Measurements from ENCODE around the gene KCNIP4.

Gene KCNIP4

DNA sequence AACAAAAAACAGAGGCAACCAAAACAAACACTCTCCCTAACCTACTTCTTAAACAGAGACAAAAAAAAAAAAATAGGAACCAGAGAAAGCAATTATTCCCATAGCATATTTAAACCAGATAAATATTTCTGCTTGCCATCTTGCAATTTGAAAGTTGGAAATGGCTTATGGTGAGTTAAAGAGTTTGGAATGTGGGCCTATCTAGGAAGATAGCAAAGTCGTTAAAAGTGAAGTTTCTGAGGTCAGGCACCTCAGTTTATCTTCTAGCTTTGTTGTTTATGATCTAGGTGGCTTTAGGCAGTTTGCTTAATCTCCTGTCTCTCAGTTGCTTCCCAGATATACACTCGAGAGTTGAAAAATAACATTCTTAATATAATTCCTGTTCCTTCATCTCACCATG is 284.2 kb downstream of the KCNIP4 start:
- H3K9me3 Mint-ChIP-seq = peaks cover 10% of the 10 kb centered on the region
- no peak overlapping the region for H3K27ac Mint-ChIP-seq
- H3K27me3 Mint-ChIP-seq = no peaks in the 10 kb centered on the region
- H3K36me3 Mint-ChIP-seq = no peaks in the 10 kb centered on the region
- no peak for ATAC-seq
- no peaks in the 10 kb centered on the region for H3K4me1 Mint-ChIP-seq
- no peak overlapping the region for H3K4me3 Mint-ChIP-seq

DNA sequence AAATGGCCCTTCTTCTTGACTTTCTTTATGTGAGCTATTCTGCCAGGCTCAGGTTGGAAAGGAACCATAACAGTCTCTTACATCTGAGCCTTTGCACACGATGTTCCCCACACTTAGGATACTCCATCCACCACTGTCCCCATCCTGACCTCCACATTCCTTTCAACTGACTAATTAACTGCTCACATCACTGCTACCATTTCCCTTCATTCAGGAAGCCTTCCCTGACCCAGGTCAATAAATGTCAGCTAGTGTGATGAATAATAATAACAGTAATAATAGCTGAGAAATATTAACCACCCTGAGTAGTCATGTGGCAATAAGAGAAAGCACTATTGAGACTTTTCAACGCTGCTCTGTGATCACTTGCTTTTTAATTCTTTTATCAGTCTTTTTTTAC is 291.7 kb downstream of the KCNIP4 start:
- H3K27ac Mint-ChIP-seq = no peak overlapping the region
- no peaks in the 10 kb centered on the region for H3K4me1 Mint-ChIP-seq
- no peaks in the 10 kb centered on the region for H3K36me3 Mint-ChIP-seq

DNA sequence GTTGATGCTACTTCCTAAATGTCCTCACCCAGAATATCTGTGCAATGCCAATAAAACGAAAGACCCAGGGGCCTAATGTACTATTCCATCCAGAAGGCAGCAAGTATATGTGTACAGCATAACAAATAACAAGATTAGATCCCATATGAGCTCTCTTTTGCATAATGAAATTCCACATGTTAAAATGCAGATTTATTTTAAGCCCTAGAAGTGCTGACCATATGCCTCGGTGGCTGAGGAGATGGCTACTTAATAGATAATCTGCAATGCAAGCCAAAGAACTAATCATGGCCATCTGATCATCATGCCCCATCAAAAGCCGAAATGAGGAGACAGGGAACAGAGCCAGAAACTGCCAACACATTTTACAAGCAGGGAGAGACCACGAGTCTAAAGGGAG is 293.5 kb downstream of the KCNIP4 start:
- Mint-ChIP-seq H3K27ac (no peak overlapping the region), H3K4me3 (no peak overlapping the region), H3K27me3 (no peaks in the 10 kb centered on the region), H3K9me3 (peaks cover 6% of the 10 kb centered on the region), H3K4me1 (no peaks in the 10 kb centered on the region), H3K36me3 (no peaks in the 10 kb centered on the region)
- ATAC-seq = no peak

More for the DNA sequence above, 291.7 kb downstream of the KCNIP4 start:
- Mint-ChIP-seq H3K9me3 (peaks cover 3% of the 10 kb centered on the region), H3K27me3 (no peaks in the 10 kb centered on the region), H3K4me3 (no peak overlapping the region)
- no peak for ATAC-seq

DNA sequence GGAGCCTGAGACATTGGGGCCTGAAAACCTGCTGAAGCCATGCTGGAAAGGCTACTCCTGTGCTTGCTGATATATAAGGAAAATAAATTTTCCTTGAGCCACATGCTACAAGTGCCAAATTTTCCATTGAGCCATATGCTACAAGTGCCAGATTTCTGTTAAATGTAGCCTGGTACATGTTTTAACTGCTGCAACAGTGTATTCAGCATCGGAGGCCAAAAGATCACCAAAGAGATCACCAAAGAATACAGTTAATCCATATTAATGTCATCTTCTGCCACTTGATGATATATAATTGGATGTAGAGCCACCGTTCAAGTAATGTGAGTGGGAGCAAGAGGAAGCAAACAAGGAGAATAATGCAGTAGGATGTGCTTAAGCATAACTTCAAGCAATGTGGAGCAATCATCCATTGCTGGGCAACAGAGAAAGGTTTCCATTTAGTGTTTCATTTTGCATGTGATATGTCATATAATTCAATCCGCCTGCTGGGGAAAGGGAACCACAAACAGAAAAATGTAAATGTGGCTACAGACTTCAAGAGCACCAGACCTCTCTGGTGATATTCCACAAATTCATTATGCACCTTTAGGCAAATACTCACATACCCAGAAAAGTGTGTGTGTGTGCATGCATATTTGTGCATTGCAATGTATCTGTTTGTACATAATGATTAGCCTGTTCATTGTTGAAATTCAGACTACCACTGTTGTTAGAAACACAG is 295.9 kb downstream of the KCNIP4 start:
- H3K9me3 Mint-ChIP-seq = peaks cover 6% of the 10 kb centered on the region
- H3K4me3 Mint-ChIP-seq = no peak overlapping the region

DNA sequence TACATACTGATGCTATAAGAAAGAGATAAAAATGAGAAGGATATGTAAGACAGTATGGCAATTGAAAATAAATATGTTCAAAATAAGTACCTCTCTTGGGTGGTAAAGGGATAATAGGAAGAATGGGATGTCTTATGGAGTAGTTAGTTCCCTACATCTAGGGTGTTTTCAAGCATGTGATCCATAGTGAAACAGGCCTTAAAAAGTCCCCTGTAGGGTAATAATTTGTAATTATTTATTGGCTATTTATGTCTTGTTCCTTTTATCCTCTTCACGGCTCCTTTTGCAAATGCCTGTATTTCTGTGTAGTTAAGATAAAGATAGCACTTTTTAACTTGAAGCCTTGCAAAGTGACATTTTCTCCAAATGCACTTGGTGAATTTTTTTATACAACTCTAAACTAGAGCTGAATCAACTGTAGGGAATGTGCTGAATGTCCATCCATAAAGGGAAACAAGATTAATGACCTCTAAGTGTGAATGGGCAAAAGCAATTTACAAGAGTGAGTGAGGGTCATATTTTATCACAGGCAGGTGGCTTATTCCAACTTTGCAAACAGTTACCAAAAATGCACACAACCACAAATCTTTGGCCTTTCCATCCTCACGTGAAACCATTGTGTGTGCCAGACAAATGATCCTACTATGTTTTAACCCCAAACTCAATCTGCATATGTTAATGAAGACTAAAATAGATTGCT is 299.0 kb downstream of the KCNIP4 start:
- Mint-ChIP-seq H3K4me1 (no peaks in the 10 kb centered on the region), H3K36me3 (no peaks in the 10 kb centered on the region), H3K4me3 (no peak overlapping the region), H3K27ac (no peak overlapping the region), H3K27me3 (no peaks in the 10 kb centered on the region), H3K9me3 (peaks cover 3% of the 10 kb centered on the region)
- no peak for ATAC-seq

More for the DNA sequence above, 295.9 kb downstream of the KCNIP4 start:
- H3K36me3 Mint-ChIP-seq = no peaks in the 10 kb centered on the region
- no peak for ATAC-seq
- H3K4me1 Mint-ChIP-seq = no peaks in the 10 kb centered on the region
- no peak overlapping the region for H3K27ac Mint-ChIP-seq
- H3K27me3 Mint-ChIP-seq = no peaks in the 10 kb centered on the region

DNA sequence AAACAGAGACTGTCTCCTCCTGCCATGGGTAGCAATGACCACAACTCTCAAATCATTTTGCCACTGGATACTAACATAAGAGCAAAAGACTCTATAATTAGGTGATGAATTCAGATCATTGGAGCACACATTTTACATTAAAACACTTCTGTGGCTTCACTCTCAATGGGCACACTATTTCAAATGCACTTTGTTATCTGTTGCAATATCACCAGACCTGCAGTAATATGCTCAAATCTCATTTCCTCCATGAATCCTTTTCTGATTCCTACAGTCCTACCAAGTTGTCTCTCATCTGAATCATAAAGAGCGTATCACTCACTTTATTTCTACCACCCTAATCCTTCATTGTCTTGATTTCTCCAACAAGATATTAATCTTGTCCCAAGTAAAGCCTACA is 302.8 kb downstream of the KCNIP4 start:
- no peak overlapping the region for H3K4me3 Mint-ChIP-seq
- H3K4me1 Mint-ChIP-seq = no peaks in the 10 kb centered on the region
- no peak overlapping the region for H3K27ac Mint-ChIP-seq
- H3K36me3 Mint-ChIP-seq = no peaks in the 10 kb centered on the region
- H3K27me3 Mint-ChIP-seq = no peaks in the 10 kb centered on the region
- H3K9me3 Mint-ChIP-seq = peaks cover 7% of the 10 kb centered on the region
- no peak for ATAC-seq

DNA sequence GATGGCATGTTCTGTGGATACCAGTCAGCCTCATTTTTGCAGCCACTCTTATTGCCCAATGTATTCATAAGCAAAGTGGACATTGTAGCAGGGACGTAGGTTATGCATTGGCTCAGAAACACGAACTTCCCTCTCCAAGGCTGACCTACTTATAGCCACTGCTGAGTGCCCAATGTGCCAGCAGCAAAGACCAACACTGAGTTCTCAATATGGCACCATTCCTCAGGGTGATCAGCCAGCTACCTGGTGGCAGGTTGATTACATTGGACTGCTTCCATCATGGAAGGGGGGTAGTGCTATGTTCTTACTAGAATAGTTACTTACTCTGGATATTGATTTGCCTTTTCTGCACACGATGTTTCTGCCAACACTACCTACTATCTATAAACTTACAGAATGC is 306.9 kb downstream of the KCNIP4 start:
- Mint-ChIP-seq H3K4me1 (no peaks in the 10 kb centered on the region), H3K4me3 (no peak overlapping the region), H3K27me3 (no peaks in the 10 kb centered on the region), H3K9me3 (peaks cover 7% of the 10 kb centered on the region), H3K36me3 (no peaks in the 10 kb centered on the region), H3K27ac (no peak overlapping the region)
- no peak for ATAC-seq

DNA sequence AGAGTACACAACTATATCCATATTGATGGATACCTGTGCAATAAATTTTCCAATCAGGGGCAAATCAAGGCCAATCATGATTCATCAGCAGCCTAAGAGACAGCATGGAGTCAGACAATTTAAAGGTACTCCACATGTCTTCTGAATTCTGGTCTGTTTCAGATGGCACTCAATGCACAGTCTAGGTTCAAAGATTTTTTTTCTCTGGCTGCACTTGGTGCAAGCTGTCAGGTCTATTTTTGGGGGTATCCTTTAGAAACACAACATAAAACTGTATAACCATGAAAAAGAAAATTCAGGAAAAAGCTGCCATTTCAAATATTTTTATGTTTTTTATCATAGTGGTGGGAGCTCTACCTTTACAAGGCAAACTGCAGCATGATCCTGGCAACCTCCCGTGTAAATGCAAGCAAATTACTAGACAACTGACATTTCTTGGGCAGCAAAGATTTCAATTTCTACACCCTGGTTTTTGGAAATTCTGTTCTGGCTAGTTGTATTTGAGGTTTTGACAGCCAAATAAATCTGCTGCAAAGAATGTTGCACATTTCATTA is 310.3 kb downstream of the KCNIP4 start:
- H3K4me3 Mint-ChIP-seq = no peak overlapping the region
- H3K27ac Mint-ChIP-seq = no peak overlapping the region
- H3K4me1 Mint-ChIP-seq = no peaks in the 10 kb centered on the region
- H3K27me3 Mint-ChIP-seq = no peaks in the 10 kb centered on the region
- H3K9me3 Mint-ChIP-seq = peaks cover 7% of the 10 kb centered on the region
- ATAC-seq = no peak
- H3K36me3 Mint-ChIP-seq = no peaks in the 10 kb centered on the region

DNA sequence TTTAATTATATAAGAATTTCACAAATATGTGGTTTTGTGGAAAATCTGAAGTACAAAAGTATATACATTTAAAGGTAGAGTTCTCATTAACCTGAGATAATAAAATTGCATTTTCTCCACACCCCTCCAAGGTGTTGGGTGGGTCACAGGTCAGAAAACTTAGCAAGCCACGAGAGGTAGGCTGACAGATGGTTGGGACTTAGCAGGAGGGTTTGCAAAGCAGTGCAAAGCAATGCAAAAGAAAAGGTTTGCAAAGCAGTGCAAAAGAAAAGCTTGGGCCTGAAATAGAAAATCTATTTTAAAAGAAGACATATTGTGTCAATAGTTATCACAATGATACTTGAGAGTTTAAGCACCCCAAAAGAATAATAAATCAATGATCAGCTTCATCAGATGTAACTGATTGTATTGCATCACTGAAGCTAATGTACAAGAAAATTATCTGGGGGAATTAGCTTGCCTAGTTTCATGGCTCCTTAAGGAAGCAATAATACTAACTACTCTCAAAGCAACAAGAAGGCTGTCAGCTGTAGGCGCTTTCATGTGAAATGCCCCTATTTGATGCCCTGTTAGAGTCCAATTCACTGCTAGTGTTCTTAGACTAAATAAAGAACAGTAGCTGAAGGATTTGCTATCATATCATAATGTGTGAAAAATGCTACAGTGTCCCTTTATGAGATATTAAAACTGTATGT is 319.5 kb downstream of the KCNIP4 start:
- no peaks in the 10 kb centered on the region for H3K4me1 Mint-ChIP-seq
- no peak for ATAC-seq
- H3K9me3 Mint-ChIP-seq = peaks cover 3% of the 10 kb centered on the region
- H3K4me3 Mint-ChIP-seq = no peak overlapping the region
- H3K36me3 Mint-ChIP-seq = no peaks in the 10 kb centered on the region
- no peaks in the 10 kb centered on the region for H3K27me3 Mint-ChIP-seq
- no peak overlapping the region for H3K27ac Mint-ChIP-seq

DNA sequence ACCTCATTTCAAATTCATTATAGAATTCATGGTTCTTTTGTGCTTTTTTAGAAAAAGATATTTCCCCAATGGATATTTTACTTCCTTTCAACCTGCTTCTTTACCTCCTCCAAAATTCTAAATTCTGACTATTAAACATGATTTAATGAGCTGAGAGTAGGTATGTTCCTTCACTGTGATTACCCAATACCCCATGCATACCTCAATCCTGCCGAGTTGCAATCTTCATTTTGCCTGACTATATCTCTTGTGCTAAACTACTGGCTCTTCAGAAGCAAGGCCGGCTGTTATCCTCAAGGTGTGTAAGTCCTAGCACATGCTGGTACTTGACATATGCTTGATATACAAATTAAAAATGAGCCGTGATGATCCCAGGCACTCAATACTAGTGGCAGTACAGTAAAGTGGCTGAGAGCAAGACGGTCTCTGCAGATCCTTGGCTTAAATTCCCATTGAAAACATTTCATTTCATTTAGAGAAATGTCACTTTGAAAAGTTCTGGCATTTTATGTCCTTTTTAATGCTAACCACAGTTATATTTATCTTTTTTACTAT is 320.4 kb downstream of the KCNIP4 start:
- H3K27me3 Mint-ChIP-seq = no peaks in the 10 kb centered on the region
- ATAC-seq = no peak
- no peak overlapping the region for H3K4me3 Mint-ChIP-seq
- peaks cover 3% of the 10 kb centered on the region for H3K9me3 Mint-ChIP-seq
- H3K4me1 Mint-ChIP-seq = no peaks in the 10 kb centered on the region
- no peaks in the 10 kb centered on the region for H3K36me3 Mint-ChIP-seq
- no peak overlapping the region for H3K27ac Mint-ChIP-seq

DNA sequence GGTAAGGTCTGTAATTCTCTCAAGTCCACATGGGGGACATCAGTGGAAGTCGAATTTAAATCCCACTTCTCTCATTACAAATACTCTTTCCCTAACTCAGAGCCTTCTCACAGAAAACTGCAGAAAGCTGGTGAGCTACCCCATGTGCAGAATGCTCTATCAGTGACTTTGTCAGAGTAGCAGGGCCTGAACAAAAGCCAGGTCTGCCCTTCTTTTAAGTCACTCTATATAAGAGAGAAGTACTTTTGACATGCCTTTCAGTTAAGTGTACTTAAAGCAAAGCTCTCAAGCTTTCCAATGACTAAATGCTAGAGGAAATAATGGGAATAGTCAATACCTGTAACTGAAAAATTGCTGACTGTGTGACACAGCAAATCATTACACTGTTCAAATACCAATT is 323.1 kb downstream of the KCNIP4 start:
- no peaks in the 10 kb centered on the region for H3K27me3 Mint-ChIP-seq
- no peak overlapping the region for H3K27ac Mint-ChIP-seq
- no peaks in the 10 kb centered on the region for H3K4me1 Mint-ChIP-seq
- no peak for ATAC-seq
- no peaks in the 10 kb centered on the region for H3K36me3 Mint-ChIP-seq
- no peaks in the 10 kb centered on the region for H3K9me3 Mint-ChIP-seq
- H3K4me3 Mint-ChIP-seq = no peak overlapping the region

DNA sequence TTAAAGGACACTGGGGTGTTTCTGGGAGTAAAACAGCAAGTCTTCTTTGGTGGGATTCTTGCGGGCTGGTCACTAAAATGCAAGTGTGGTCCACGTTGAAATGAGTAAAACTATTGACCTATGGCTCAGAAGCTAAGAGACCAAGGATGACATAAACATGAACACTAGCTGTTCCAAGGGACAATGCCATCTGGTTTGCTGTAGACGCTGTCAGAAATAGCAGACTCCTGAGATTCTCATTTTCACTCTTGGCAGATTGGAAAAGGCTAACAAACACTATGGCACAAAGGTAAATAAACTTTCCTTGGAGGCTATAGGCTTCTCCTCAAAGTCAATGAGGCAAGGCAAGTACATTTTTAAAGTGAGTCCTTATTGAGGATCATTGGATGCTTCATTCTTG is 343.6 kb downstream of the KCNIP4 start:
- no peaks in the 10 kb centered on the region for H3K4me1 Mint-ChIP-seq
- no peak for ATAC-seq
- no peaks in the 10 kb centered on the region for H3K27me3 Mint-ChIP-seq
- H3K4me3 Mint-ChIP-seq = no peak overlapping the region
- H3K36me3 Mint-ChIP-seq = no peaks in the 10 kb centered on the region
- no peak overlapping the region for H3K27ac Mint-ChIP-seq
- peaks cover 10% of the 10 kb centered on the region for H3K9me3 Mint-ChIP-seq

DNA sequence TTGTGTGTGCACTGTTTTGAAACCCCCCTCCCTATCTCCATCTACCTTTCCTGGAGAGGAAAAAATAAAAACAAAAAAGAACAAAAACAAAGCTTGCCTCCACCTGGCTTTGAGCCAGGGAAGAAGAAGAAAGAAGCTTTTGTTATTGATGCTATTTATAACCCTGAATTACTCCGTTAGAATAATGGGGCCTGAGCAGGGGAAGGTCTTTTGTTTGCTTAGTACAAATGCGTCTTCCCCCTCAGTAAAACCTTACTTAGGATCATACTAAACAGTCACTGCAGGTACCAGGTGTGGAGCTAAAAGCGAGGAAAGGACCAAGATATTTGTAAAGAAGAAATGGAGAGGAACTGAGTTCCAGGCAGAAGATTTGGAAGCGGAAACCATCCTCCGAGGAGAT is 352.1 kb downstream of the KCNIP4 start:
- no peak overlapping the region for H3K27ac Mint-ChIP-seq
- no peak for ATAC-seq
- peaks cover 7% of the 10 kb centered on the region for H3K9me3 Mint-ChIP-seq
- no peaks in the 10 kb centered on the region for H3K4me1 Mint-ChIP-seq
- no peaks in the 10 kb centered on the region for H3K36me3 Mint-ChIP-seq
- H3K4me3 Mint-ChIP-seq = no peak overlapping the region
- H3K27me3 Mint-ChIP-seq = no peaks in the 10 kb centered on the region

DNA sequence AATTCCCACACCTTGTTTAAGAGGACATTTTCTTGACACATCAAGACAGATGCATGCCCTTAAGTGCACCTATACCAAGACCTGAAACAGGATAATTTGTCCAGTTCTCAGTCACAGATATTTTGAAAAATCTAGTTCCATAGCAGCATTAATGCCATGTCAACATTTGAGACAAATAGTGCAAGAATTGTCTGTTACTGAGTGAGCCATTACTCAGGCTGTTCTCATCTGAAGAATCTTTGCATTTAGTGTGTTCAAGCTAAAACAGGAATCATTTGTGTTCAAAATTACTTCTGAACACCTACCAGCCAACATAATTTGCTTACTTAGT is 354.9 kb downstream of the KCNIP4 start:
- Mint-ChIP-seq H3K36me3 (no peaks in the 10 kb centered on the region), H3K4me3 (no peak overlapping the region), H3K27me3 (no peaks in the 10 kb centered on the region), H3K9me3 (peaks cover 5% of the 10 kb centered on the region), H3K4me1 (no peaks in the 10 kb centered on the region), H3K27ac (no peak overlapping the region)
- ATAC-seq = no peak

DNA sequence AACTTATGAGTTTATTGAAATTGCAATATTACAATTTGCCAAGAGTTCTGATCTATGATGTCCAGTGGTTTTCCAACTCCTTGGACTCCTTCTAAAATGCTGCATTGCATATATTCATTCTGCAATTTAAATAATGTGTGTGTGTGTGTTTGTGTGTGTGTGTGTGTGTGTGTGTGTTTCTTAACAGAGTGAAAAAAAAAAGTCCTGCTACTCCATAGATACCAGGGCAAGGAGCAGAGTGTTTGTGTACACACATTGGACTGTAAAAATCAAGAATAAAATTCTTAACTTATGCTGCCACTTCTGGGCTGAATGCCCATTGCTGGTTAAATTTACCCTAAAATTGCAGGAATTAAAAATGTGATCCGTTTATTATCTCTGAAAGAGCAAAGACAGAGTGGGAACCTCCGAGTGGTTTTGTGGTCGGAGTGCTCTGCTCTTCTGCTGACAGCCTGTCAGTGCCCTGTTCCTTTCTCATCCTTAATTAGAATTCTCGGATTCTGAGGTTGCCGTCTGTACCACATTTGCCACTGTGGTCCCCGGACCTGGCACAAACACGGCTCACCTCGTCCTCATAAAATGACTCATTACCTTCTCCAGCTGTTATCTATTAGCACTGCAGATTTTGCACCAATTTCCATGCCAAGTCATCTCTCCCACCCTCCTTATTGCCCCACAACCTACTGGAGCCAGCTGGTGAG is 355.5 kb downstream of the KCNIP4 start:
- Mint-ChIP-seq H3K27ac (no peak overlapping the region), H3K9me3 (peaks cover 5% of the 10 kb centered on the region), H3K4me3 (no peak overlapping the region), H3K27me3 (no peaks in the 10 kb centered on the region), H3K36me3 (no peaks in the 10 kb centered on the region), H3K4me1 (no peaks in the 10 kb centered on the region)
- no peak for ATAC-seq

Data from stimulated activated memory B cell treated with anti-CD40 and anti-IgM and Interleukin-4, amounts not matched to agents 10 μg/mL and 1 μg/mL and 100 μg/mL, for 72 hours (primary cell).